Astrocyte (in vitro differentiated cells and primary cell): Measurements from ENCODE around the gene RNPS1. TPM values are rescaled to one million over a fixed set of nuclear protein-coding genes. Genes with fewer than 3 reads are reported as not detected.

Source experiments
- DNase-seq: peaks from one replicate; pipeline ENCODE4 v3.0.0-alpha.2; 2010; ENCODE audit warnings: low read depth
- FAIRE-seq: peaks from 2 replicates; lab custom pipeline; 2011; peaks lifted over from hg19 to GRCh38; lab: Jason Lieb, UNC
- H2AFZ ChIP-seq: 2 replicates; pipeline ENCODE4 v1.6.0; 2012; ENCODE audit warnings: low read depth, low read length, inconsistent platforms
- H3K27ac ChIP-seq: 2 replicates; pipeline ENCODE4 v1.5.1; 2011; ENCODE audit warnings: low read depth, low read length, inconsistent platforms
- H3K27me3 ChIP-seq: 2 replicates; pipeline ENCODE4 v1.6.0; 2011; ENCODE audit warnings: low read length, inconsistent platforms; ENCODE audit not compliant: insufficient read depth
- H3K36me3 ChIP-seq: 2 replicates; pipeline ENCODE4 v1.5.1; 2011; ENCODE audit warnings: low read length, inconsistent platforms; ENCODE audit not compliant: insufficient read depth
- H3K4me1 ChIP-seq: 2 replicates; pipeline ENCODE4 v1.5.1; 2011; ENCODE audit warnings: low read length, inconsistent platforms; ENCODE audit not compliant: insufficient read depth
- H3K4me2 ChIP-seq: 2 replicates; pipeline ENCODE4 v1.6.0; 2012; ENCODE audit warnings: low read length, inconsistent platforms
- H3K4me3 ChIP-seq: 2 replicates; pipeline ENCODE4 v1.5.1; 2011; ENCODE audit warnings: low read depth, mild to moderate bottlenecking, low read length, inconsistent platforms; ENCODE audit not compliant: insufficient read depth
- H3K79me2 ChIP-seq: 2 replicates; pipeline ENCODE4 v1.6.0; 2012; ENCODE audit warnings: mild to moderate bottlenecking, low read length, inconsistent platforms; ENCODE audit not compliant: insufficient read depth
- H3K9ac ChIP-seq: 2 replicates; pipeline ENCODE4 v1.6.0; 2012; ENCODE audit warnings: mild to moderate bottlenecking, low read length, inconsistent platforms
- H3K9me3 ChIP-seq: 2 replicates; pipeline ENCODE4 v1.5.1; 2012; ENCODE audit warnings: low read depth, mild to moderate bottlenecking, low read length, inconsistent platforms; ENCODE audit not compliant: insufficient read depth
- H4K20me1 ChIP-seq: 2 replicates; pipeline ENCODE4 v1.6.0; 2012; ENCODE audit warnings: low read length, inconsistent platforms; ENCODE audit not compliant: insufficient read depth
- H3K27ac Mint-ChIP-seq: one replicate; pipeline ENCODE4 v1.8.0; 2021; ENCODE audit warnings: mild to moderate bottlenecking, mixed read lengths; ENCODE audit not compliant: unreplicated experiment
- H3K27me3 Mint-ChIP-seq: one replicate; pipeline ENCODE4 v1.8.0; 2021; ENCODE audit warnings: low read depth, mixed read lengths; ENCODE audit not compliant: unreplicated experiment
- H3K36me3 Mint-ChIP-seq: one replicate; pipeline ENCODE4 v1.8.0; 2021; ENCODE audit warnings: low read depth, mixed read lengths; ENCODE audit not compliant: unreplicated experiment
- H3K4me1 Mint-ChIP-seq: one replicate; pipeline ENCODE4 v1.8.0; 2021; ENCODE audit warnings: low read depth, mixed read lengths; ENCODE audit not compliant: unreplicated experiment
- H3K4me3 Mint-ChIP-seq: one replicate; pipeline ENCODE4 v1.8.0; 2021; ENCODE audit warnings: mild to moderate bottlenecking, moderate library complexity, mixed read lengths; ENCODE audit not compliant: unreplicated experiment
- H3K9me3 Mint-ChIP-seq: one replicate; pipeline ENCODE4 v1.8.0; 2021; ENCODE audit warnings: mild to moderate bottlenecking, mixed read lengths; ENCODE audit not compliant: unreplicated experiment
- EZH2 ChIP-seq: IDR thresholded peaks from 2 replicates; pipeline ENCODE4 v1.6.1; 2012; ENCODE audit warnings: mild to moderate bottlenecking, low read length, inconsistent platforms; ENCODE audit not compliant: insufficient read depth
- total RNA-seq: library from RNA; stranded (reverse); gene quantifications from 2 replicates; pipeline ENCODE4 v1.2.1, GENCODE V29; 2021
- TF ChIP-seq, protein P1 (sequence below): IDR thresholded peaks from 2 replicates; pipeline ENCODE4 v1.5.1; 2011; ENCODE audit warnings: low read depth, mild to moderate bottlenecking, inconsistent platforms, low read length, moderate library complexity; ENCODE audit not compliant: insufficient read depth

Gene RNPS1
- total RNA-seq, 1 donor from 2014 or later, result 209 TPM

- no peak for FAIRE-seq
- TF ChIP-seq, protein P1, sequence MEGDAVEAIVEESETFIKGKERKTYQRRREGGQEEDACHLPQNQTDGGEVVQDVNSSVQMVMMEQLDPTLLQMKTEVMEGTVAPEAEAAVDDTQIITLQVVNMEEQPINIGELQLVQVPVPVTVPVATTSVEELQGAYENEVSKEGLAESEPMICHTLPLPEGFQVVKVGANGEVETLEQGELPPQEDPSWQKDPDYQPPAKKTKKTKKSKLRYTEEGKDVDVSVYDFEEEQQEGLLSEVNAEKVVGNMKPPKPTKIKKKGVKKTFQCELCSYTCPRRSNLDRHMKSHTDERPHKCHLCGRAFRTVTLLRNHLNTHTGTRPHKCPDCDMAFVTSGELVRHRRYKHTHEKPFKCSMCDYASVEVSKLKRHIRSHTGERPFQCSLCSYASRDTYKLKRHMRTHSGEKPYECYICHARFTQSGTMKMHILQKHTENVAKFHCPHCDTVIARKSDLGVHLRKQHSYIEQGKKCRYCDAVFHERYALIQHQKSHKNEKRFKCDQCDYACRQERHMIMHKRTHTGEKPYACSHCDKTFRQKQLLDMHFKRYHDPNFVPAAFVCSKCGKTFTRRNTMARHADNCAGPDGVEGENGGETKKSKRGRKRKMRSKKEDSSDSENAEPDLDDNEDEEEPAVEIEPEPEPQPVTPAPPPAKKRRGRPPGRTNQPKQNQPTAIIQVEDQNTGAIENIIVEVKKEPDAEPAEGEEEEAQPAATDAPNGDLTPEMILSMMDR, result no peak
- TF ChIP-seq EZH2, result no peak
- Histone ChIP-seq H4K20me1 (peaks cover 33% of the 10 kb centered on the region), H3K79me2 (no peaks in the 10 kb centered on the region), H2AFZ (no peak overlapping the region), H3K36me3 (no peaks in the 10 kb centered on the region), H3K9me3 (no peaks in the 10 kb centered on the region), H3K9ac (no peak overlapping the region), H3K4me3 (no peak overlapping the region), H3K4me1 (peaks cover 10% of the 10 kb centered on the region), H3K4me2 (no peak overlapping the region), H3K27me3 (peaks cover 4% of the 10 kb centered on the region), H3K27ac (no peak overlapping the region)
- Mint-ChIP-seq H3K4me1 (no peaks in the 10 kb centered on the region), H3K36me3 (peaks cover 5% of the 10 kb centered on the region), H3K4me3 (no peak overlapping the region), H3K27me3 (no peaks in the 10 kb centered on the region), H3K27ac (no peak overlapping the region), H3K9me3 (no peaks in the 10 kb centered on the region)
- no peak for DNase-seq
Observed at GRCh38 chr16:2238838-2239675, 28.9 kb downstream of the RNPS1 start.

- FAIRE-seq, result no peak
- Histone ChIP-seq H3K9ac (no peak overlapping the region), H3K4me2 (no peak overlapping the region), H2AFZ (no peak overlapping the region), H3K4me3 (no peak overlapping the region), H3K27ac (no peak overlapping the region), H3K79me2 (no peaks in the 10 kb centered on the region), H4K20me1 (peaks cover 25% of the 10 kb centered on the region), H3K9me3 (no peaks in the 10 kb centered on the region), H3K4me1 (peaks cover 10% of the 10 kb centered on the region), H3K27me3 (peaks cover 4% of the 10 kb centered on the region), H3K36me3 (no peaks in the 10 kb centered on the region)
- Mint-ChIP-seq H3K4me3 (no peak overlapping the region), H3K4me1 (no peaks in the 10 kb centered on the region), H3K36me3 (peaks cover 3% of the 10 kb centered on the region), H3K9me3 (no peaks in the 10 kb centered on the region), H3K27ac (no peak overlapping the region), H3K27me3 (no peaks in the 10 kb centered on the region)
- no peak for DNase-seq
- TF ChIP-seq, protein P1, result no peak
- no peak for TF ChIP-seq EZH2
Observed at GRCh38 chr16:2238150-2238837, 29.6 kb downstream of the RNPS1 start.
